Stimulated activated CD8-positive, alpha-beta memory T cell treated with anti-CD3 and anti-CD28 coated beads, Interleukin-2, amount 100 ng/mL, for 48 hours (primary cell): ENCODE measurements around the gene APOBEC3G.

Experiments
- DNase-seq, 2 donors: peaks; one replicate each; pipeline ENCODE4 v3.0.0-alpha.2; 2020; ENCODE audit warnings: low read depth in 2 of 2

Gene APOBEC3G

GRCh38 chr22:39090426-39091064 lies 13.5 kb downstream of the APOBEC3G start:
- DNase-seq: peak; percentile 73 to 85

- no peak for DNase-seq
Measured at GRCh38 chr22:39091126-39092081, 14.3 kb downstream of the APOBEC3G start.

- no peak for DNase-seq
Measured at GRCh38 chr22:39092111-39092862, 15.2 kb downstream of the APOBEC3G start.

GRCh38 chr22:39094717-39095389 lies 17.8 kb downstream of the APOBEC3G start:
- DNase-seq: no peak

- no peak for DNase-seq
Measured at GRCh38 chr22:39095971-39096370, 18.9 kb downstream of the APOBEC3G start.

- no peak for DNase-seq
Measured at GRCh38 chr22:39097098-39098020, 20.3 kb downstream of the APOBEC3G start, which contains the start of gene APOBEC3H. Gene APOBEC3H (plus strand): TSS chr22:39097244. CDS start chr22:39100279, 3,035 bp downstream.

- no peak for DNase-seq
Measured at GRCh38 chr22:39098026-39098425, 21.0 kb downstream of the APOBEC3G start.

- no peak for DNase-seq
Measured at GRCh38 chr22:39098576-39098975, 21.5 kb downstream of the APOBEC3G start.

- DNase-seq: no peak
Measured at GRCh38 chr22:39101226-39101625, 24.2 kb downstream of the APOBEC3G start.

GRCh38 chr22:39103431-39103830 lies 26.4 kb downstream of the APOBEC3G start:
- no peak for DNase-seq

GRCh38 chr22:39106326-39106725 lies 29.3 kb downstream of the APOBEC3G start:
- no peak for DNase-seq

- no peak for DNase-seq
Measured at GRCh38 chr22:39108487-39108886, 31.4 kb downstream of the APOBEC3G start.

- DNase-seq: no peak
Measured at GRCh38 chr22:39109361-39109760, 32.3 kb downstream of the APOBEC3G start.

GRCh38 chr22:39110631-39111561 lies 33.8 kb downstream of the APOBEC3G start:
- no peak for DNase-seq

- DNase-seq: no peak
Measured at GRCh38 chr22:39114112-39114511, 37.0 kb downstream of the APOBEC3G start.

- no peak for DNase-seq
Measured at GRCh38 chr22:39115570-39115969, 38.5 kb downstream of the APOBEC3G start.

GRCh38 chr22:39115977-39116621 lies 39.0 kb downstream of the APOBEC3G start:
- DNase-seq: no peak

- peak; percentile 59 to 63 for DNase-seq
Measured at GRCh38 chr22:39117585-39118191, 40.6 kb downstream of the APOBEC3G start.
